PFSK-1 (cell line): Measurements from ENCODE around the gene SLCO2B1.

Experiments
- FOXP2 ChIP-seq: optimal IDR thresholded peaks from 2 replicates; pipeline ENCODE3; 2011; ENCODE audit warnings: borderline replicate concordance, control low read depth, inconsistent platforms; ENCODE audit not compliant: insufficient read depth; ENCODE audit errors: extremely low read length, extremely low read depth
- POLR2AphosphoS5 ChIP-seq: IDR thresholded peaks from 2 replicates; pipeline ENCODE4 v1.6.1; 2012; ENCODE audit warnings: low read depth, mild to moderate bottlenecking, control low read depth, low read length, moderate library complexity
- SIN3A ChIP-seq: IDR thresholded peaks from 2 replicates; pipeline ENCODE4 v1.6.1; 2012; ENCODE audit warnings: mild to moderate bottlenecking, low read length, moderate library complexity, borderline replicate concordance; ENCODE audit not compliant: insufficient read depth
- TAF1 ChIP-seq: IDR thresholded peaks from 2 replicates; pipeline ENCODE4 v1.6.1; 2012; ENCODE audit warnings: low read length, control low read depth, borderline replicate concordance; ENCODE audit not compliant: insufficient read depth
- TF ChIP-seq, protein P1 (sequence below), 2 experiments: IDR thresholded peaks; 2 replicates each; pipeline versions ENCODE4 v1.6.1 to v1.8.0; 2011 to 2012; ENCODE audit warnings: low read depth in 2 of 2, low read length in 2 of 2, control low read depth in 1 of 2, inconsistent platforms in 1 of 2, mild to moderate bottlenecking in 1 of 2, moderate library complexity in 1 of 2; ENCODE audit not compliant: insufficient read depth in 1 of 2

DNA sequence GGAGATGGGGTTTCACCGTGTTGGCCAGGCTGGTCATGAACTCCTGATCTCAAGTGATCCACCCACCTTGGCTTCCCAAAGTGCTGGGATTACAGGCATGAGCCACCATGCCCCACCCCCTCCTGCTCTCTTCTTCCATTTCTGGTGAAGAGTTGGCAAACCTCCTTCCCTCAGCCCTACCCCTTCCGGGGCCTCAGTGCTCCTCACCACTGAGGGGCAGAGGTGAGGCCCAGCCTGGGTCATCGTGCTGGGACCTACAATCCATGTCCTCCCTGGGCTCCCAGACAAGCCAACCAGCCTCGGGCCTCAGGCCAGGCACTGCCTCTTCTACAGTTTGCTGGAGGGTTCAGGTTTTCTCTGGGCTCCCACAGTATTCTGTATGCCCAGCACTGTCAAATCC is 74.9 kb downstream of the SLCO2B1 start:
- TF ChIP-seq POLR2AphosphoS5 (no peak), TAF1 (no peak), SIN3A (no peak), FOXP2 (no peak)
- TF ChIP-seq, protein P1, sequence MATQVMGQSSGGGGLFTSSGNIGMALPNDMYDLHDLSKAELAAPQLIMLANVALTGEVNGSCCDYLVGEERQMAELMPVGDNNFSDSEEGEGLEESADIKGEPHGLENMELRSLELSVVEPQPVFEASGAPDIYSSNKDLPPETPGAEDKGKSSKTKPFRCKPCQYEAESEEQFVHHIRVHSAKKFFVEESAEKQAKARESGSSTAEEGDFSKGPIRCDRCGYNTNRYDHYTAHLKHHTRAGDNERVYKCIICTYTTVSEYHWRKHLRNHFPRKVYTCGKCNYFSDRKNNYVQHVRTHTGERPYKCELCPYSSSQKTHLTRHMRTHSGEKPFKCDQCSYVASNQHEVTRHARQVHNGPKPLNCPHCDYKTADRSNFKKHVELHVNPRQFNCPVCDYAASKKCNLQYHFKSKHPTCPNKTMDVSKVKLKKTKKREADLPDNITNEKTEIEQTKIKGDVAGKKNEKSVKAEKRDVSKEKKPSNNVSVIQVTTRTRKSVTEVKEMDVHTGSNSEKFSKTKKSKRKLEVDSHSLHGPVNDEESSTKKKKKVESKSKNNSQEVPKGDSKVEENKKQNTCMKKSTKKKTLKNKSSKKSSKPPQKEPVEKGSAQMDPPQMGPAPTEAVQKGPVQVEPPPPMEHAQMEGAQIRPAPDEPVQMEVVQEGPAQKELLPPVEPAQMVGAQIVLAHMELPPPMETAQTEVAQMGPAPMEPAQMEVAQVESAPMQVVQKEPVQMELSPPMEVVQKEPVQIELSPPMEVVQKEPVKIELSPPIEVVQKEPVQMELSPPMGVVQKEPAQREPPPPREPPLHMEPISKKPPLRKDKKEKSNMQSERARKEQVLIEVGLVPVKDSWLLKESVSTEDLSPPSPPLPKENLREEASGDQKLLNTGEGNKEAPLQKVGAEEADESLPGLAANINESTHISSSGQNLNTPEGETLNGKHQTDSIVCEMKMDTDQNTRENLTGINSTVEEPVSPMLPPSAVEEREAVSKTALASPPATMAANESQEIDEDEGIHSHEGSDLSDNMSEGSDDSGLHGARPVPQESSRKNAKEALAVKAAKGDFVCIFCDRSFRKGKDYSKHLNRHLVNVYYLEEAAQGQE (IDR thresholded peaks at IDR 0.05; ENCODE audit: insufficient read depth in 1 of 2, low read depth in 2 of 2, low read length in 2 of 2): no peak
